ENCODE data around the gene MAPK8IP1. TPM values are rescaled to one million over a fixed set of nuclear protein-coding genes. Genes with fewer than 3 reads are reported as not detected.

Gene MAPK8IP1
- total RNA-seq, 1 experiment from 2014 or later: 12.7 TPM

- no peaks in the 10 kb centered on the region for H3K36me3 ChIP-seq (ENCODE audit: control insufficient read depth, insufficient read depth, low read length)
- no peak overlapping the region for H3K27ac ChIP-seq (ENCODE audit: low read length)
- no TSS peak for BruUV-seq (replicated peaks)
- no peaks in the 10 kb centered on the region for H3K27me3 ChIP-seq (ENCODE audit: control insufficient read depth, insufficient read depth, low read length)
- intact Hi-C loops (cut with micrococcal nuclease; ENCODE audit: unreplicated experiment): no loop called here
- ATAC-seq (no peak), DNase-seq (ENCODE audit: low read depth, low spot score) (no peak)
- H3K9me3 ChIP-seq (ENCODE audit: control insufficient read depth, insufficient read depth, low read depth, low read length): no peaks in the 10 kb centered on the region
- H3K4me1 ChIP-seq (ENCODE audit: control insufficient read depth, insufficient read depth, low read length): no peaks in the 10 kb centered on the region
- ChIA-PET POLR2A (no interaction called here), CTCF (no interaction called here)
- no peak overlapping the region for H3K4me3 ChIP-seq (ENCODE audit: low read depth in 2 of 2, low read length in 2 of 2)
- TF ChIP-seq POLR2AphosphoS5 (IDR thresholded peaks at IDR 0.05; ENCODE audit: low read depth, low read length) (no peak), TCF7L2 (IDR thresholded peaks at IDR 0.05; ENCODE audit: low read depth, low read length) (no peak), SIN3A (IDR thresholded peaks at IDR 0.05; ENCODE audit: borderline replicate concordance, insufficient read depth, low read depth, low read length) (no peak)
- TF ChIP-seq, protein P1, sequence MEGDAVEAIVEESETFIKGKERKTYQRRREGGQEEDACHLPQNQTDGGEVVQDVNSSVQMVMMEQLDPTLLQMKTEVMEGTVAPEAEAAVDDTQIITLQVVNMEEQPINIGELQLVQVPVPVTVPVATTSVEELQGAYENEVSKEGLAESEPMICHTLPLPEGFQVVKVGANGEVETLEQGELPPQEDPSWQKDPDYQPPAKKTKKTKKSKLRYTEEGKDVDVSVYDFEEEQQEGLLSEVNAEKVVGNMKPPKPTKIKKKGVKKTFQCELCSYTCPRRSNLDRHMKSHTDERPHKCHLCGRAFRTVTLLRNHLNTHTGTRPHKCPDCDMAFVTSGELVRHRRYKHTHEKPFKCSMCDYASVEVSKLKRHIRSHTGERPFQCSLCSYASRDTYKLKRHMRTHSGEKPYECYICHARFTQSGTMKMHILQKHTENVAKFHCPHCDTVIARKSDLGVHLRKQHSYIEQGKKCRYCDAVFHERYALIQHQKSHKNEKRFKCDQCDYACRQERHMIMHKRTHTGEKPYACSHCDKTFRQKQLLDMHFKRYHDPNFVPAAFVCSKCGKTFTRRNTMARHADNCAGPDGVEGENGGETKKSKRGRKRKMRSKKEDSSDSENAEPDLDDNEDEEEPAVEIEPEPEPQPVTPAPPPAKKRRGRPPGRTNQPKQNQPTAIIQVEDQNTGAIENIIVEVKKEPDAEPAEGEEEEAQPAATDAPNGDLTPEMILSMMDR (IDR thresholded peaks at IDR 0.05): no peak
- TF ChIP-seq, protein P2, sequence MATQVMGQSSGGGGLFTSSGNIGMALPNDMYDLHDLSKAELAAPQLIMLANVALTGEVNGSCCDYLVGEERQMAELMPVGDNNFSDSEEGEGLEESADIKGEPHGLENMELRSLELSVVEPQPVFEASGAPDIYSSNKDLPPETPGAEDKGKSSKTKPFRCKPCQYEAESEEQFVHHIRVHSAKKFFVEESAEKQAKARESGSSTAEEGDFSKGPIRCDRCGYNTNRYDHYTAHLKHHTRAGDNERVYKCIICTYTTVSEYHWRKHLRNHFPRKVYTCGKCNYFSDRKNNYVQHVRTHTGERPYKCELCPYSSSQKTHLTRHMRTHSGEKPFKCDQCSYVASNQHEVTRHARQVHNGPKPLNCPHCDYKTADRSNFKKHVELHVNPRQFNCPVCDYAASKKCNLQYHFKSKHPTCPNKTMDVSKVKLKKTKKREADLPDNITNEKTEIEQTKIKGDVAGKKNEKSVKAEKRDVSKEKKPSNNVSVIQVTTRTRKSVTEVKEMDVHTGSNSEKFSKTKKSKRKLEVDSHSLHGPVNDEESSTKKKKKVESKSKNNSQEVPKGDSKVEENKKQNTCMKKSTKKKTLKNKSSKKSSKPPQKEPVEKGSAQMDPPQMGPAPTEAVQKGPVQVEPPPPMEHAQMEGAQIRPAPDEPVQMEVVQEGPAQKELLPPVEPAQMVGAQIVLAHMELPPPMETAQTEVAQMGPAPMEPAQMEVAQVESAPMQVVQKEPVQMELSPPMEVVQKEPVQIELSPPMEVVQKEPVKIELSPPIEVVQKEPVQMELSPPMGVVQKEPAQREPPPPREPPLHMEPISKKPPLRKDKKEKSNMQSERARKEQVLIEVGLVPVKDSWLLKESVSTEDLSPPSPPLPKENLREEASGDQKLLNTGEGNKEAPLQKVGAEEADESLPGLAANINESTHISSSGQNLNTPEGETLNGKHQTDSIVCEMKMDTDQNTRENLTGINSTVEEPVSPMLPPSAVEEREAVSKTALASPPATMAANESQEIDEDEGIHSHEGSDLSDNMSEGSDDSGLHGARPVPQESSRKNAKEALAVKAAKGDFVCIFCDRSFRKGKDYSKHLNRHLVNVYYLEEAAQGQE (IDR thresholded peaks at IDR 0.05; ENCODE audit: insufficient read depth in 1 of 2, low read depth in 2 of 2, low read length in 1 of 2): no peak
- in situ Hi-C loops (cut with HindIII; ENCODE audit: low pct_unique_long_range_greater_than_20kb, low sequenced_read_pairs): no loop called here
These were observed 5.6 kb downstream of the MAPK8IP1 start for GRCh38 chr11:45890886-45891550.

DNA sequence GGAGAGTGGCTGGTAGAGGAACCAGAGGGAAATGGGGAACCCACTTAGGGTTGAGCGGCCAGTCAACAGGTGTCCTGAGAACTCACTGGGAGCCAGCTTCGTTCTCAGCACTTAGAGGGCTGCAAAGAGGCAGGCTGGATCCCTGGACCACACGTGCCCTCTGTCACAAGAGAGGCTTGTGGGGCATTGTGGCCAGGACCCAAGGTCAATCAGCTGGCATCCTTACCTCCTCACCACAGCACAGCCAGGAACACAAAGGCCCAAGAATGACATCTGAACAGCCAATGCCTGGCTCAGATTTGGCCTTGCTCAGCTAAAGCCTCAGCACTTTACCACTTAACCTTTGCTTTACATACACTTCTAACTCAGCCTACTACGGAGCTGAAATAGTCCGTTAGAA, 7.4 kb downstream of the MAPK8IP1 start:
- Histone ChIP-seq H3K27ac (ENCODE audit: low read length) (no peak overlapping the region), H3K9me3 (ENCODE audit: control insufficient read depth, insufficient read depth, low read depth, low read length) (no peaks in the 10 kb centered on the region), H3K36me3 (ENCODE audit: control insufficient read depth, insufficient read depth, low read length) (no peaks in the 10 kb centered on the region), H3K4me1 (ENCODE audit: control insufficient read depth, insufficient read depth, low read length) (no peaks in the 10 kb centered on the region), H3K4me3 (ENCODE audit: low read depth in 2 of 2, low read length in 2 of 2) (no peak overlapping the region), H3K27me3 (ENCODE audit: control insufficient read depth, insufficient read depth, low read length) (no peaks in the 10 kb centered on the region)
- TF ChIP-seq, protein P1 (IDR thresholded peaks at IDR 0.05): no peak
- no peak for TF ChIP-seq TCF7L2 (IDR thresholded peaks at IDR 0.05; ENCODE audit: low read depth, low read length)
- TF ChIP-seq POLR2AphosphoS5 (IDR thresholded peaks at IDR 0.05; ENCODE audit: low read depth, low read length): no peak
- TF ChIP-seq, protein P2 (IDR thresholded peaks at IDR 0.05; ENCODE audit: insufficient read depth in 1 of 2, low read depth in 2 of 2, low read length in 1 of 2): no peak
- no peak for TF ChIP-seq SIN3A (IDR thresholded peaks at IDR 0.05; ENCODE audit: borderline replicate concordance, insufficient read depth, low read depth, low read length)
- DNase-seq (ENCODE audit: low read depth, low spot score) (no peak), ATAC-seq (no peak)
- BruUV-seq (replicated peaks): no TSS peak
- intact Hi-C loops (cut with micrococcal nuclease; ENCODE audit: unreplicated experiment) (no loop called here), in situ Hi-C loops (cut with HindIII; ENCODE audit: low pct_unique_long_range_greater_than_20kb, low sequenced_read_pairs) (no loop called here)
- ChIA-PET CTCF (no interaction called here), POLR2A (no interaction called here)
